Raji (cell line): ENCODE results near the gene KRT17.

Experiments used
- POLR2A ChIP-seq: IDR thresholded peaks from 2 replicates; pipeline ENCODE4 v1.6.1; 2011; ENCODE audit warnings: low read depth, low read length, control low read depth; ENCODE audit not compliant: insufficient read depth

The KRT17 gene

GRCh38 chr17:41583137-41584127 is 40.9 kb downstream of the KRT17 start:
- TF ChIP-seq POLR2A: no peak

GRCh38 chr17:41581366-41582060 is 42.9 kb downstream of the KRT17 start:
- no peak for TF ChIP-seq POLR2A

GRCh38 chr17:41580687-41581365 is 43.5 kb downstream of the KRT17 start:
- TF ChIP-seq POLR2A: no peak

GRCh38 chr17:41580244-41580575 is 44.2 kb downstream of the KRT17 start:
- no peak for TF ChIP-seq POLR2A

- TF ChIP-seq POLR2A: no peak
Measured at GRCh38 chr17:41579484-41580243, 44.7 kb downstream of the KRT17 start.

GRCh38 chr17:41578971-41579370 is 45.4 kb downstream of the KRT17 start:
- TF ChIP-seq POLR2A: no peak

GRCh38 chr17:41578538-41578937 is 45.8 kb downstream of the KRT17 start:
- no peak for TF ChIP-seq POLR2A

GRCh38 chr17:41575336-41575735 is 49.0 kb downstream of the KRT17 start:
- TF ChIP-seq POLR2A: no peak

GRCh38 chr17:41571561-41572434 is 52.6 kb downstream of the KRT17 start, which contains the start of gene KRT9:
Gene KRT9, minus strand, starts transcription at chr17:41572059. Its CDS starts 67 bp downstream, at chr17:41571992.
- TF ChIP-seq POLR2A: no peak
